Common myeloid progenitor, CD34-positive (primary cell): ENCODE results near the gene TMEM108.

Experiments
- CTCF ChIA-PET: fragments of 350-600 bp; sonication (Branson Sonifier 250); formaldehyde crosslinking; loops from one replicate; lab custom pipeline; 2021; ENCODE audit warnings: antibody characterized with exemption; lab: Charles Lee
- POLR2A ChIA-PET: fragments of 350-600 bp; sonication (Branson Sonifier 250); formaldehyde crosslinking; loops from one replicate; lab custom pipeline; 2021; ENCODE audit warnings: antibody characterized with exemption; lab: Charles Lee
- DNase-seq, 3 donors: peaks; one replicate each; pipeline versions ENCODE4 v3.0.0 to v3.0.0-alpha.2; 2013
- H3K27ac ChIP-seq, 2 experiments: 1 replicate in 1 of 2; 2 replicates in 1 of 2; pipeline ENCODE4 v1.7.0; 2013; ENCODE audit warnings: inconsistent platforms in 2 of 2, low read length in 2 of 2, mild to moderate bottlenecking in 2 of 2, low read depth in 1 of 2, moderate library complexity in 1 of 2; ENCODE audit not compliant: severe bottlenecking in 2 of 2, insufficient read depth in 1 of 2, poor library complexity in 1 of 2
- H3K27me3 ChIP-seq, 5 experiments: replicated peaks in 2 of 5; 1 replicate in 3 of 5; 2 replicates in 2 of 5; pipeline versions ENCODE4 v1.6.1 to v1.7.0; 2013; ENCODE audit warnings: low read length in 4 of 5, mild to moderate bottlenecking in 2 of 5, moderate library complexity in 2 of 5, inconsistent platforms in 1 of 5; ENCODE audit not compliant: insufficient read depth in 5 of 5, control insufficient read depth in 4 of 5
- H3K36me3 ChIP-seq, 4 experiments: 1 replicate in 2 of 4; 2 replicates in 2 of 4; pipeline versions ENCODE4 v1.6.1 to v1.7.0; 2013; ENCODE audit warnings: low read length in 3 of 4, control low read depth in 1 of 4, mild to moderate bottlenecking in 1 of 4; ENCODE audit not compliant: control insufficient read depth in 4 of 4, insufficient read depth in 4 of 4
- H3K4me1 ChIP-seq, 4 experiments: 1 replicate in 3 of 4; 2 replicates in 1 of 4; pipeline versions ENCODE4 v1.6.1 to v1.7.1; 2013; ENCODE audit warnings: low read length in 3 of 4, mild to moderate bottlenecking in 3 of 4, control low read depth in 1 of 4, inconsistent platforms in 1 of 4, moderate library complexity in 1 of 4; ENCODE audit not compliant: control insufficient read depth in 4 of 4, insufficient read depth in 4 of 4; ENCODE audit errors: control extremely low read depth in 1 of 4
- H3K4me3 ChIP-seq, 7 experiments: 1 replicate in 4 of 7; 2 replicates in 3 of 7; pipeline versions ENCODE4 v1.5.1 to v1.7.0; 2013; ENCODE audit warnings: mild to moderate bottlenecking in 7 of 7, low read length in 6 of 7, moderate library complexity in 6 of 7, inconsistent platforms in 2 of 7, low read depth in 2 of 7, control low read depth in 1 of 7; ENCODE audit not compliant: insufficient read depth in 4 of 7, control insufficient read depth in 1 of 7; ENCODE audit errors: extremely low read depth in 1 of 7
- H3K9me3 ChIP-seq, 5 experiments: 1 replicate in 4 of 5; 2 replicates in 1 of 5; pipeline versions ENCODE4 v1.6.1 to v1.7.1; 2013; ENCODE audit warnings: low read length in 4 of 5, mild to moderate bottlenecking in 2 of 5, inconsistent platforms in 1 of 5, low read depth in 1 of 5, moderate library complexity in 1 of 5; ENCODE audit not compliant: control insufficient read depth in 4 of 5, insufficient read depth in 2 of 5; ENCODE audit errors: control extremely low read depth in 1 of 5
- WGBS: methylation state at CpG from one replicate; pipeline ENCODE4 v1.1.5; 2013; ENCODE audit not compliant: insufficient coverage; 5-methylcytosine and 5-hydroxymethylcytosine counted together

Gene TMEM108

GRCh38 chr3:133157716-133158115 lies 119.5 kb downstream of the TMEM108 start:
- Histone ChIP-seq H3K36me3 (no peaks in the 10 kb centered on the region), H3K4me1 (peaks cover 0 to 4% (median 0%) of the 10 kb centered on the region in 4 experiments), H3K27me3 (peaks cover 0 to 4% (median 0%) of the 10 kb centered on the region in 5 experiments), H3K27ac (no peak overlapping the region), H3K9me3 (no peaks in the 10 kb centered on the region), H3K4me3 (no peak overlapping the region)
- CTCF ChIA-PET = no interaction called here
- WGBS = 90% methylated on average over 2 of the region's 2 CpGs
- no peak for DNase-seq
- POLR2A ChIA-PET = interaction anchor here (0.6 kb wide), 1 partner anchor 161 kb away, joined by 3 read pairs; no protein-coding TSS in a partner anchor

GRCh38 chr3:133158686-133159085 lies 120.5 kb downstream of the TMEM108 start:
- Histone ChIP-seq H3K27me3 (peaks cover 0 to 4% (median 1%) of the 10 kb centered on the region in 5 experiments), H3K4me1 (peaks cover 0 to under 1% (median 0%) of the 10 kb centered on the region in 4 experiments), H3K36me3 (no peaks in the 10 kb centered on the region), H3K9me3 (no peaks in the 10 kb centered on the region), H3K4me3 (no peak overlapping the region), H3K27ac (no peak overlapping the region)
- POLR2A ChIA-PET = no interaction called here
- CTCF ChIA-PET = no interaction called here
- no peak for DNase-seq
- 100% methylated on average over 1 of the region's 1 CpG for WGBS

GRCh38 chr3:133159498-133160475 lies 121.6 kb downstream of the TMEM108 start:
- no peak overlapping the region for H3K4me3 ChIP-seq
- no peak overlapping the region for H3K27ac ChIP-seq
- no peaks in the 10 kb centered on the region for H3K36me3 ChIP-seq
- peaks cover 0 to 4% (median 1%) of the 10 kb centered on the region in 5 experiments for H3K27me3 ChIP-seq
- 80% methylated on average over 12 of the region's 12 CpGs for WGBS
- H3K4me1 ChIP-seq = no peaks in the 10 kb centered on the region
- no peak for DNase-seq
- CTCF ChIA-PET = no interaction called here
- POLR2A ChIA-PET = no interaction called here
- no peaks in the 10 kb centered on the region for H3K9me3 ChIP-seq

- peaks cover 0 to 4% (median 1%) of the 10 kb centered on the region in 5 experiments for H3K27me3 ChIP-seq
- WGBS = 93% methylated on average over 2 of the region's 3 CpGs
- no peak overlapping the region for H3K27ac ChIP-seq
- H3K4me1 ChIP-seq = no peaks in the 10 kb centered on the region
- ChIA-PET CTCF (interaction anchor here (1.5 kb wide), 1 partner anchor 30 kb away, joined by 3 read pairs; no protein-coding TSS in a partner anchor), POLR2A (no interaction called here)
- H3K9me3 ChIP-seq = no peaks in the 10 kb centered on the region
- no peaks in the 10 kb centered on the region for H3K36me3 ChIP-seq
- DNase-seq = no peak
- H3K4me3 ChIP-seq = no peak overlapping the region
These were observed 123.5 kb downstream of the TMEM108 start for GRCh38 chr3:133161656-133162055.

- Histone ChIP-seq H3K36me3 (no peaks in the 10 kb centered on the region), H3K27ac (no peak overlapping the region), H3K9me3 (no peaks in the 10 kb centered on the region), H3K4me1 (no peaks in the 10 kb centered on the region), H3K4me3 (no peak overlapping the region), H3K27me3 (peaks cover 0 to 4% (median 1%) of the 10 kb centered on the region in 5 experiments)
- ChIA-PET POLR2A (no interaction called here), CTCF (interaction anchor here (1.5 kb wide), 1 partner anchor 30 kb away, joined by 3 read pairs; no protein-coding TSS in a partner anchor)
- DNase-seq = no peak
These were observed 124.1 kb downstream of the TMEM108 start for GRCh38 chr3:133162265-133162664.

- CTCF ChIA-PET = interaction anchor here (1.5 kb wide), 1 partner anchor 29 kb away, joined by 3 read pairs; no protein-coding TSS in a partner anchor
- H3K4me3 ChIP-seq = no peak overlapping the region
- H3K36me3 ChIP-seq = no peaks in the 10 kb centered on the region
- H3K4me1 ChIP-seq = no peaks in the 10 kb centered on the region
- POLR2A ChIA-PET = no interaction called here
- no peaks in the 10 kb centered on the region for H3K9me3 ChIP-seq
- no CpG with 5 or more reads among the region's 3 CpGs for WGBS
- no peak for DNase-seq
- H3K27ac ChIP-seq = no peak overlapping the region
- H3K27me3 ChIP-seq = peaks cover 0 to 4% (median 1%) of the 10 kb centered on the region in 5 experiments
These were observed 124.6 kb downstream of the TMEM108 start for GRCh38 chr3:133162670-133163305.
